Measurements from ENCODE around the gene TRIM29. TPM values are rescaled to one million over a fixed set of nuclear protein-coding genes. Genes with fewer than 3 reads are reported as not detected.

Gene TRIM29
- total RNA-seq, 1 experiment from 2014 or later = not detected

DNA sequence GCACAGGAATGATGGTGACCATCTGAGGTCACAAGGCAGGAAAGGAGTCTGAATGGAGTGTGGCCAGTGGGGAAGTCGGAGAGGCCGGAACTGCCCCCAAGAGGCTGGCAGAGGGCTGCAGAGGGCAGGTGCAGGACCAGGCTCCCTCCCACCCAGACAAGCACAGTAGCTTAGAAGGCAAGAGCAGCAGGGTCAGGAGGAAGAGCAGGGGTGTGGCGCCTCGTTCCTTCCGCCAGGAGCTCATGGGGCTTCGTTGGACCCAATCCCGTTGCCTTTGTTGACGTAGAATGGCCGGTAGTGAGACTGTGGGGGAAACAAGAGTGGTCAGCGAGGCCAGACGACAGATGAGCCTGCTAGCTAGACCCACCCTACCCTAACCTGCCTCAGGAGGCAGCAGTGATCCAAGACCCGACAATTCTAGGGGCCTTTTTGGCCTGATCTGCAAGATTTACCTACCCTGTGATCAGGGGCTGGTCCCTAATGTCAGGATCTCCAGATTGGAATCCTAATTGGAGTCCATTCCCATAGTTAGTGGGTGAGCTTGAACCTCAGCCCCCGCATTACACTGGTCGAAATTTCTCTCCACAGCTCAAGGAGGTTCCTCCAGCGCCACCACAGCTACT, 25.6 kb downstream of the TRIM29 start:
- peak; percentile 10 for DNase-seq (ENCODE audit: low read depth, low spot score)
- in situ Hi-C loops (cut with HindIII; ENCODE audit: low pct_unique_long_range_greater_than_20kb, low sequenced_read_pairs) = no loop called here

DNA sequence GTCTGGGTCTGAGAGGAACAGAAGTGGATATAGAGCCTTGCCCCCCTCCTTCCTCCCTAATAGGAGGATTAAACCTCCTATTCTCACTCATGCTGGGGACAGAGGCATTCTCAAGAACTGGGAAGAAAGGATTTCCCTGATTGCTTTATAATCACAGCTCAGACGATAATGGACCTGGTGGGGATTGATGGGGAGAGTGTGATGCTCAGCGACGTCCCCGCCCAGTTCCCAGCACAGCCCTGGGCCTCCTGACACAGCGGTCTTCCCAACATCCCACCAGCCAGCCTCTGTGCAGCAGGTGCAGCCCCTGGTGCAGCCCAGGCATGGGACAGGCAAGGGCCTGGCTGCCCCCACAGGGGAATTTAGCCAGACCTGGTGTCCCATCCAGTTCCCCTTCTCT, 28.4 kb downstream of the TRIM29 start:
- in situ Hi-C loops (cut with HindIII; ENCODE audit: low pct_unique_long_range_greater_than_20kb, low sequenced_read_pairs) = no loop called here
- no peak for DNase-seq (ENCODE audit: low read depth, low spot score)

DNA sequence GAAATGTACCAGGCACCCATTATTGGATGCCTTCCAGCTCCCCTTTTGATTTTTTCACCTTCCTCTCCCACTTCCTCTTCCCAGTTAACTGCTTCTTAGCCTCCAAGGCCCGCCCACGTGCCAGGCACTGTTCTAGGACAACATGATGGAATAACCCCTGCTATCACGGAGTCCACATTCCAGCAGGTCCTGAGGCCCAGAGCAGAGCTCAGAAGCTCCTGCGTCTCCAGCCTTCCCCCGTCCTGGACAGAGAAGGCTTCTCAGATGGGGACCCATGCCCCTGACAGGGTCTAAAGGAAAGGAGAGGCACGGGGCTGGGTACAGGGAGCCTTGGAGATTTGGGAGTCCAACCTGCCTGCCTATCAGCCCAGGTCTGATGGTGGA, 29.1 kb downstream of the TRIM29 start:
- DNase-seq (ENCODE audit: low read depth, low spot score) = no peak
- in situ Hi-C loops (cut with HindIII; ENCODE audit: low pct_unique_long_range_greater_than_20kb, low sequenced_read_pairs) = no loop called here

DNA sequence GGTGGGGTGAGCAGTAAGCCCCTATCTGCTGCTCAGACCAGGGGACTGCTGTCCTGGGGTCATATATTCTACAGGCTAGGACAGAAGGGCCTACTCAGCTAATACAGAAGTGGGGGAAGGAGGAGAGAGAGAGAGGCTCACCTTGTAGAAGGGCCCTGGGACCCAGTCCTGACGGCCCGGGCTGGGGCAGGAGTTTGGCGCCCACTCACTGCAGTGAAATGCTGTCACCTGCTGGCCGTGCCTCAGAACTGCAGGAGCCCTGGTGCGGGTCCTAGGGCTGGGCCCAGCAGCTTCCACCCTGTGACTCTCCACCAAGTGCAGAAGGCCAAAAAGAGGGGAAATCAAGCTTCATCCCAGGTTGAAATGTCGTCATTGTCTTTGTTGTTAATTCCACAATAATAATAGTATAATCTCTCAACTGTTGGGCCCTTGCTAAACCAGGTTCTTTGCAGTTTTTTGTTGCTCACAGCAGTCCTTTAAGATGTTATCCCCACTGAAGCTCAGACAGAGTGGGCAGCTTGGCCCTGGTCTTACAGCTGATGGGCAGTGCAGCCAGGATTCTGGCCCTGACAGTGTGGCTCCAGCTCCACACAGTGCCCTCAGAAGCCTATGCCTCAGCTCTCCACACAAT, 29.6 kb downstream of the TRIM29 start:
- in situ Hi-C loops (cut with HindIII; ENCODE audit: low pct_unique_long_range_greater_than_20kb, low sequenced_read_pairs) = no loop called here

DNA sequence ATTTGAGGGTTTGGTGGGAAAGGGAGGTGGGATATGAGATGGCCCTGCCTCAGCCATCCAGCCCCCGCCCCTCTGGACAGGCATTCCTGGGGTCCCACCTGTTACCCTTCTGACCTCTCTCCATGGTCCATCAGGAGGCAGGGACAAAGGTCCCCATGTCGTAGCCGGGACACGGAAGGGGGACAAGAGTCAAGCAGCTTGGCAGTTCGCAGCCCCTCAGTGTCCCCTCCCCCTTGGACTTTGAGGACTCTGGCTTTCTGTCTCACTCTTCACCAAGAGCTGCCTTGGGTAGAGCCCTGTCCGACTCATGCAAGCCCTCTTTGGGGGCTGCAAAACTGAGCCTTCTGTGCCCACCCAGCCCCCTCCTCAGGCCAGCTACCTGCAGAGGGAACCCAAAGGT, 30.2 kb downstream of the TRIM29 start:
- in situ Hi-C loops (cut with HindIII; ENCODE audit: low pct_unique_long_range_greater_than_20kb, low sequenced_read_pairs) = no loop called here
- DNase-seq (ENCODE audit: low read depth, low spot score) = no peak

More for the DNA sequence above, 29.6 kb downstream of the TRIM29 start:
- DNase-seq (ENCODE audit: low read depth, low spot score) = peak; percentile 62

DNA sequence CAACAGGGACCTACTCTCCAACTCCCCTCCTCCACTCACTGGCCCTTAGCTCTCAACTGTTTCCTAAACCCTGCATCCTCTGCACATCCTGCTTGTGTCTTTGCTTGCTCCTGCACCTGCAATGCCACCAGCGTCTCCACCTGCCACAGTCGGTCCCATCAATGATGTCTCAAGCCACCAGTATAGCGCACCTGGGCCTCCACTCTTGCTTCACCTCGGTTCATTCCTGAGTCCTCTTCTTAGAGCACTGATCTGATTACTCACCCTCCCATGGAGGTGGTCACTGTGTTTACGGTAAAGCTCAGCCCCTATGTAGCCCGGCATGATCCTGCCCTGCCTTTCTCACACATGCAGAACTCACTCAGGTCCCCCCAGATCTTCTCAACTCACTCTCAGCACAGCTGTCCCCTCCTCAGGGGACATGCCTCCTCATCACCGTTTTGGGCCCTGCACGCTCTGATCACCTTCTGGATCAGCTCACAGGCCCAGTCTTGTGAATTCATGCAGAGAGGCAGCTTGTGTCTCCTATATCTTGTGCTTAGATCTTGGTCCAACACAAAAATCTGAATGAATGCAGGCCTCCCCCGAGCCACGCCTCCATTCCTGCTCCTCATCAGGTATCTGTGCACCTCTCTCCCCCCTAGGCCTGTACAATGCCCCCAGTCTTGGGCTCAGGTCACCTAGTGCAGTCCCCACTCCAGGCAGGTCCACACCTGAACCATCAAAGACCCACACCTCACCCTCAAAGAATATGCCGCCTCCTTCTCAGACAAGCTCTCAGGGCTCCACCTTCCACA, 31.4 kb downstream of the TRIM29 start:
- in situ Hi-C loops (cut with HindIII; ENCODE audit: low pct_unique_long_range_greater_than_20kb, low sequenced_read_pairs) = no loop called here

DNA sequence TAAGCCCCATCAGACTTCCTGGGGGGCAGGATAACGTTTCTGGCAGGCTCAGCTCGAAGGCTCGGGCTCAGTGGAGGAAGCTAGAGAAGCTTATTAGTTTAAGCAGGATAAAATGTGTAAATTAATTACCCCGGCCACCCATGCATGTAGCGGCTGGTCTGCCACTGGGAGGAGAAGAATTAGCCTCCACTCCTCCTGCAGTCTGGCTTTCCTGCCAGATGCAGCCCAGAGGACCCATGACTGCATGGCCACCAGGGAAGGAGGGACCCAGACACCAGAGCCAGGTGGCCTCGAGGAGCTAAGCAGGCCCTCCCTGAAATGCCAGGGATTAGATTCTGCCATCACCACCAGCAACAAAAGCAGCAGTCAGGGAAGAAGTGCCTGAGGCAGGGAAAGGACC, 32.3 kb downstream of the TRIM29 start:
- in situ Hi-C loops (cut with HindIII; ENCODE audit: low pct_unique_long_range_greater_than_20kb, low sequenced_read_pairs) = no loop called here
- DNase-seq (ENCODE audit: low read depth, low spot score) = no peak

More for the DNA sequence above, 31.4 kb downstream of the TRIM29 start:
- no peak for DNase-seq (ENCODE audit: low read depth, low spot score)

DNA sequence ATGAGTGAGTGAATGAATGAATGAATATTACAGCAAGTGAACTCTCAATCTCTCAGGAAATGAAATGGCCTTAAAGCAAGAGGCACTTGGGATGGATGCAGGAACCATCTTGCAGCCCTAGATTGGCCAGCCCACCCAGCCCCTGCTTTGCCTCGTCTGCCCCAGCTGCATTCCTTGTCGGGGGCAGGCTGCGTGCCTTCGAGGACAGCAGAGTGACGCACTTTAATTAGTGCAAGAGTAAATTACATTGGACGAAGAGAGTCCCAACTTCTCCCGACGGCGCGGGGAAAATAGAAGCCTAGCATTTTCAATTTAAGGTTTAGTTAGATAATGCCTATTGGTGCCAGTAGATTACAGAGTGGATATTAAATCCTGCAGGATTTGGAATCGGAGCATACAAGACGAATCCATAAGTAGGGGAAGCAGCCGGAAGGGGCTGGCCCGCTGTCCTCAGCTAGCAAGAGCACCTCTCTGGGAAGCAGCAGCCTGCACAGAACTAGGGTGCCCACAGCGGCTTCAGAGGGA, 33.8 kb downstream of the TRIM29 start:
- no peak for DNase-seq (ENCODE audit: low read depth, low spot score)
- in situ Hi-C loops (cut with HindIII; ENCODE audit: low pct_unique_long_range_greater_than_20kb, low sequenced_read_pairs) = no loop called here

DNA sequence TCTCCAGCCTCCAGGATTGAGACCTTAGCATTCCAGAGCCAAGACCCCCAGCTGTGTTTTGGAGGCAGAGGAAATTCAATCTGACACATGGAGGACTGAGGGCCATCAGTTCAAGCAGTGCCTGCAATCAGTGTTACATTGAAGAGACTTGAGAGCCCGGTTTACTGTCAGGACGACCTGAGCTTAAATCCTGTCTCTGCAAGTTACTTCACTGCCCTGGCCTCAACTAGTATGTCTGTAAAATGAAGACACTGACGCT, 35.1 kb downstream of the TRIM29 start:
- no peak for DNase-seq (ENCODE audit: low read depth, low spot score)
- in situ Hi-C loops (cut with HindIII; ENCODE audit: low pct_unique_long_range_greater_than_20kb, low sequenced_read_pairs) = no loop called here

DNA sequence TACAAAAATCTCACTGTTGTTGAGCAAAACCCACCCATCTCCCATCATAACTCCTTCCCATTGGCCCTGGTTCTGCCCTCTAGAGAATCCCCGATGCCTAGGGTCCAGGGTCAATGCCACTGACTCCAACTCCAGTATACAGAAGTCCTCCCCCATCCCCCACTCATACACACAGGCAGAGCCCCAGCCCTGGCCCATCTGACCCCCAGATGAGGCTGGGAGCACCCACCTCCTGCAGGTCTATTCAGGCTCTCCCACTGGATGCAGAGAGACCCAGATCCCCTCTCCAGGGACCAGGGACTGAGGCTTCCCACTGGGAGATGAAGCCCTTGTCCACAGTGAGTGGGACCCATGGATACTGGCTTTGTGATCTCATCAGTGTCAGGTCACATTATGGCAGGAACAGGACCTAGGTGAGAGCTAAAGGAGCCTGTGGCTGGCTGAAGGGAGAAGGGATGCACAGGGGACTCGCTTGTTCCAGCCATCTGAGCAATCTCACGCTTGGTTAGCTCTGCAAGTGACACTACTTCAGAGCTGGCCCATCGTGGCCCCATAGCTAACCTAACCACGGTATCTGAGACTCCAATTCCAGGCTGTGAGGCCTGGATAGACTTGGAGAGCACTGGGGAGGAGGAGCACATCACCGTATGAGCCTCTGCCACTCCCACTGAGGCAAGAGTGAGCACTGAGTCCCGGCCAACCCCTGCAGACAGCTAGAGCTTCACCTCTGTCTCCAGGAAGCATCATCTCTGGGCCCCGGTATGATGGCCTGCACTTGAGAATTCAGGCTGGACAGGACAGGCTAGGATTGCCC, 35.7 kb downstream of the TRIM29 start:
- no peak for DNase-seq (ENCODE audit: low read depth, low spot score)
- in situ Hi-C loops (cut with HindIII; ENCODE audit: low pct_unique_long_range_greater_than_20kb, low sequenced_read_pairs) = no loop called here

DNA sequence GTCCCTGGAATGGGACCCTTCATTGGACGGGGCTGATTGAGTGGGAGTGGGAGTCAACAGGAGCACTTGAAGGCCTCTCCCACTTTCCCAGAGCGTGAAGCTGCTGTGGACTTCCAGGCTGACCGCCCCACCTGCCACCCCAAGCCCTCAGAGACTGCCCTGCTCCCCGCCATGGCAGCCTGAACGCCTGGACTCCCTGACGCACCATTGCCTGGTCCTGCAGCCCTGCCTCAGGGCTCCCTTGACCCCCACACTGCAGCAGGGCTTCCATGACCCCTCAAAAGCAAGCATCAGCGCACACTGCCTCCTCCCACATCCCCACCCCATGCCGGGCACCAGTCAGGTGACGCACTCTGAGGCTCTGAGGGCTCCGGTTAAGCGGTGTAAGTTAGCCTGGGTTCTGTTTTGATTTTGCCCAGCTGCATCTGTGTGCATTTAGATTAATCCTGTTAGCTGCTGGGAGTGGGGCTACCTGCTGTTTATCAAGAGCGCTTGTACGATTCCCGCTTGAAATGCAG, 39.4 kb downstream of the TRIM29 start:
- no peak for DNase-seq (ENCODE audit: low read depth, low spot score)
- in situ Hi-C loops (cut with HindIII; ENCODE audit: low pct_unique_long_range_greater_than_20kb, low sequenced_read_pairs) = no loop called here

DNA sequence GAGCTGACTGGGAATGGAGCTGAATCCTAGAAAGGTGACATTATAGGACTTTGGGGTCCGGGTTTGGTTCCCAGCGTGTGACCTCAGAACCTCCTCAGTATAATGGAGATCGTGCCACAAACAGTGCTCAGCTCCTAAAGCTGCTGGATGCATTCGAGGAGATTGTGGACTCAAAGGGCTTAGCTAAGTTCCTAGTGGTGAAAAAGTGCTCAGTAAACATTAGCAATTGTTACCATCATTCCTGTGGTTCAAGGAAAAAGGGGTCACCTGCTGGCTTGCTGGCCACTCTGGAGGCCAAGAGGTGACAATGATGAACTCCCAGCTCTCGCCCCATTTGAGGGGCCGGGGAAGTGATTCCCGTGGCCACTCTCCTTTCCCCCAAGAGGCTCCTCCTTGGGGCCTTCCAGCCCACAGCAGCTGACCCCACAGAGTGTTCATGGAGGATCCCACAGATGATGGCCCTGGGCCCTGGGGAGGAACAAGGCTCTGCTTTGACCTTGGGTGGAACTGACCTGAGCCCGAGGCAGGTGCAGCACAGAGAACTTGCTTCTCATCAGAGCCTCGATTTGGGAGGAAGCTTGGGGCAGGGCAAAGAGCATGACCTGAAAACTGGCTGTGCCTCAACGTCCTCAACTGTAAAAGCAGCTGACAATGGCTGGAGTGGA, 40.1 kb downstream of the TRIM29 start:
- in situ Hi-C loops (cut with HindIII; ENCODE audit: low pct_unique_long_range_greater_than_20kb, low sequenced_read_pairs) = no loop called here

DNA sequence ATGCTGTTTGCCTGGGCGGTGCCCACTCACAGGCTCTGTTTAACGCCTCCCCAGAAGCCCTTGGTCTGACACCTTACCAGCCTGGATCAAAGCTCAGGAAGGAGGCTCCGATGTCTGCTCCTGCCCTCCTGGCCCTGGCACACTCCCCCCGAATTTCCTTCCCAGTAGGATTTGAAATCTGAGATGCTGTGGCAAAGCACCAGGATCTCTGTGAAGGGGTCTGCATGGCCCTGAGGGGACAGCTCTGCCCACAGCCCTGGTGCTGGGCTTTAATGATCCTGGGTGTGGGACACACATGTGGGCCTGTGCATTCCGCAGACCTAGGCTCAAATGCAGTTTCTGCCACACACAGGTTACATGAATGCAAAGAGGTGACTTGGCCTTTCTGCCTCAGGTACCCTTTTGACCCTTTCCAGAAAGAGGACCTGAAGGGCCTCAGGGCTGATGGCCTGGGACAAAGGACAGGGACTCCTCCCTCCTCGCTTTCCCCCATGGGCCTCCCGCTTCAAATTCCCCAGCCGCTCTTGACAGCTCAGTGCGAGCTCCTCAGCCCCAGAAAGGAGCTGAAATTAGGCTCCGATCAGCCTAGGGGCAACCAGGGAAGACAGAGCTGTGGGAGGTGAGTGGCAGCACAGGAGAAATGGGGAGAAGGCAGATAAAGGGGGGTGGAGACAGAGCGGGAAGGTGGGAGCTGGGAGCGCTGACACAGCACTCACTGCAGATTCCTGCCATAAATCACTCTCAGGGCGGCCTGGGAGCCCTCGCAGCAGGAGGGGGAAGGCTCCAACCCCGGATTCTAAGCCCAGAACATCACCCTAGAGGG, 41.3 kb downstream of the TRIM29 start:
- in situ Hi-C loops (cut with HindIII; ENCODE audit: low pct_unique_long_range_greater_than_20kb, low sequenced_read_pairs) = no loop called here
- no peak for DNase-seq (ENCODE audit: low read depth, low spot score)

More for the DNA sequence above, 40.1 kb downstream of the TRIM29 start:
- no peak for DNase-seq (ENCODE audit: low read depth, low spot score)

DNA sequence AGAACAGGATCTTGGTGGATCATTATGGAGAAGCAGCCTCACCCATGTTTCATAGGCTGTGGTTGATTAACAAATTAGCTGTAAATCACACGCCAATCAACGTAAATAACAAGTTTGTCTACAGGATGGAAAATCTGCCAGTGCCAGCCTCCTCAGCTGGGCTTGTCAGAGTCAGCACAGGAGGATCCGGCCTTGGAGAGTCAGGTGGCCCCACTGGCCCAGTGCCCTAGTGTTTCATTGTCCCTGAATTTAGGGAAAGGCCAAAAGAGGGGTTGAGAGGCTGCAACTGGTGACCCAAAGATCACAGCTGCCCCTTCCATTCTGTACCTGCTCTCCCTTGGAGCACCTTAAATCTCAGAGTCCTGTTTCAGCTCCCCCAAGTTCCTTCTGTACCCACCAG, 42.4 kb downstream of the TRIM29 start:
- no peak for DNase-seq (ENCODE audit: low read depth, low spot score)
- in situ Hi-C loops (cut with HindIII; ENCODE audit: low pct_unique_long_range_greater_than_20kb, low sequenced_read_pairs) = no loop called here

DNA sequence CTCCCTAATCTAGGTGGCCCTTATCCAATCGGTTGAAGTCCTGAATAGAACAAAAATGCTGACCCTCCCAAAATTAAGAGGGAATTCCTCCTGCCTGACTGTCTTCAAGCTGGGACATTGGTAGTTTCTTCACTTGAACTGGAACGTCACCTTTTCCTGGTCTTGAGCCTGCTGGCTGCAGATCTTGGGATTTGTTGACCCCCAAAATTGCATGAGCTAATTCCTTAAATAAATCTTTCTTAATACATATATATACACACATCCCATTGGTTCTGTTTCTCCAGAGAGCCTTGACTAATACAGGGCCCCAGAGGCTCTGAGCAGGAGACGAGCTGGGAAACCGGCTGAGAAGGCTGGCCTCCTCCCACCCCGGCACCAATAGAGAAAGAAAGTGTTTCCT, 46.2 kb downstream of the TRIM29 start:
- no peak for DNase-seq (ENCODE audit: low read depth, low spot score)
- in situ Hi-C loops (cut with HindIII; ENCODE audit: low pct_unique_long_range_greater_than_20kb, low sequenced_read_pairs) = no loop called here

DNA sequence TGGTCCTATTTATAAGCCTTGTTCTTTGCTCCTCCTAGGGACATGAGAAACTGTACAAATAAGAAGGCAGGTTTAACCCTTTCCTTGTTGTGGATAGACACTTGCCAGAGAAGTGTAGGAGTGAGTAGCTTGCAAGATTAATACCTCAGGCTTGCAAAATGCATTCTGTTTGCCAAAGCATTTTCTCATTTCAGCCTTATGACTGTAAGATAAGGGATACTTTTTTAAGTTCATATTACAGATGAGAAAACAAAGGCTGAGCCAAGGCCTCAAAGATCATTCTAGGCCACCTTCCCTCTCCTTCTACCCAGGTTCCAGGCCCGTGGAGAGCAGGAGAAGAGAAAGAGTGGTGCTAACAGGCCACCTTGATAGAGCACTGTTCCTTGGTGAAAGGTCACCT, 46.8 kb downstream of the TRIM29 start:
- in situ Hi-C loops (cut with HindIII; ENCODE audit: low pct_unique_long_range_greater_than_20kb, low sequenced_read_pairs) = no loop called here
- DNase-seq (ENCODE audit: low read depth, low spot score) = no peak

DNA sequence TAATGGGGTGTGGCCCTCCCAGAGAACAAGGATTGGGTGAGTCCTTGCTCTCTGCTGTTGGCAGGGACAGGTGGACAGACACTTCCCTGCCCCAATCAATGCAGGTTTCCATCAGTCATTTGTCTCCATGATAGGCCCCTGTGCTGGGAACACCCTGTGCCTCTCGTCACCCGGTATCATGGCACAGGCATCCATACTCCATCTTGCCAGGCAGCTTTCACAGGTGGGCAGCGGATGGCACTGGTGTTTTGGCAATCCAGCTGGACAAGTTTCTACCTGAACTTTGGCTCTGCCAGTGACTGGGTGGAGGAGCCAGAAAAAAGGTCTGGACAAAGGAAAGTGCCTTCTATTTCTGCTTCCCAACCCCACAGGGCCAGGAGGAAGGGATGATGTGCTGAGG, 47.5 kb downstream of the TRIM29 start:
- DNase-seq (ENCODE audit: low read depth, low spot score) = no peak
- in situ Hi-C loops (cut with HindIII; ENCODE audit: low pct_unique_long_range_greater_than_20kb, low sequenced_read_pairs) = no loop called here

Data from SK-MEL-5 (cell line).